Neural cell (in vitro differentiated cells): ENCODE measurements around the gene PSMA8.

Experiments used
- CTCF ChIP-seq: fragments of 450-650 bp; IDR thresholded peaks from 2 replicates; pipeline ENCODE4 v1.5.1; 2014; ENCODE audit warnings: antibody characterized with exemption, mild to moderate bottlenecking, moderate library complexity; ENCODE audit not compliant: poor library complexity, severe bottlenecking
- EP300 ChIP-seq: fragments of 450-650 bp; conservative IDR thresholded peaks from 2 replicates; pipeline ENCODE4 v1.6.1; 2014; ENCODE audit warnings: antibody characterized with exemption, mild to moderate bottlenecking, moderate library complexity; ENCODE audit not compliant: poor library complexity, severe bottlenecking
- EZH2 ChIP-seq: fragments of 200-600, 300-800 bp; shearing (Covaris generic), sonication (generic); IDR thresholded peaks from 2 replicates; pipeline ENCODE4 v1.6.1; 2014; ENCODE audit warnings: antibody characterized with exemption, low read length, borderline replicate concordance, mild to moderate bottlenecking; ENCODE audit not compliant: insufficient read depth, poor library complexity, severe bottlenecking
- POLR2AphosphoS5 ChIP-seq: IDR thresholded peaks from 2 replicates; pipeline ENCODE4 v1.6.1; 2012
- SMC3 ChIP-seq: fragments of 450-650 bp; conservative IDR thresholded peaks from 2 replicates; pipeline ENCODE4 v1.6.1; 2014; ENCODE audit warnings: antibody characterized with exemption, mild to moderate bottlenecking, moderate library complexity; ENCODE audit not compliant: poor library complexity
- TAF1 ChIP-seq: IDR thresholded peaks from 2 replicates; pipeline ENCODE4 v1.6.1; 2012; ENCODE audit warnings: low read depth
- TF ChIP-seq, protein P1 (sequence below): IDR thresholded peaks from 2 replicates; pipeline ENCODE4 v1.6.1; 2012; ENCODE audit warnings: borderline replicate concordance

DNA sequence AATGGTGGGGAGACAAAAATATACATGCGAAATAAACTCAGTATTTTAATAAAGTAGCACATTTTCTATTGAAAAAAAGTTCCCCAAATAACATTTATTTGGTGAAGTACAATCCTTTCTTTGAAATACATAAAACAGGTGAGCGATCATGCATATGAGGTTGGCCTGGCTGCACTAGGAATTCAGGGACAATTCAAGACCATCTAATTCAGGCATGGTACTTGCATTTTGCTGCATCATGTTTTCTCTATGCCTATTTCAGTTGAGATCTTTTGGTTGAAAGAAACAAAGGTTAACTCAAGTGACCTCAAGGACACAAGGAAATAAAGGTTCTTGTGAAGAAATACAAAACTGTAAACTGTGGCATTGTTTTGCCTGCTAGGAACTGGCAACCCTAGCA is 72.8 kb downstream of the PSMA8 start:
- TF ChIP-seq CTCF, result no peak
- TF ChIP-seq EZH2, result no peak
- TF ChIP-seq, protein P1, sequence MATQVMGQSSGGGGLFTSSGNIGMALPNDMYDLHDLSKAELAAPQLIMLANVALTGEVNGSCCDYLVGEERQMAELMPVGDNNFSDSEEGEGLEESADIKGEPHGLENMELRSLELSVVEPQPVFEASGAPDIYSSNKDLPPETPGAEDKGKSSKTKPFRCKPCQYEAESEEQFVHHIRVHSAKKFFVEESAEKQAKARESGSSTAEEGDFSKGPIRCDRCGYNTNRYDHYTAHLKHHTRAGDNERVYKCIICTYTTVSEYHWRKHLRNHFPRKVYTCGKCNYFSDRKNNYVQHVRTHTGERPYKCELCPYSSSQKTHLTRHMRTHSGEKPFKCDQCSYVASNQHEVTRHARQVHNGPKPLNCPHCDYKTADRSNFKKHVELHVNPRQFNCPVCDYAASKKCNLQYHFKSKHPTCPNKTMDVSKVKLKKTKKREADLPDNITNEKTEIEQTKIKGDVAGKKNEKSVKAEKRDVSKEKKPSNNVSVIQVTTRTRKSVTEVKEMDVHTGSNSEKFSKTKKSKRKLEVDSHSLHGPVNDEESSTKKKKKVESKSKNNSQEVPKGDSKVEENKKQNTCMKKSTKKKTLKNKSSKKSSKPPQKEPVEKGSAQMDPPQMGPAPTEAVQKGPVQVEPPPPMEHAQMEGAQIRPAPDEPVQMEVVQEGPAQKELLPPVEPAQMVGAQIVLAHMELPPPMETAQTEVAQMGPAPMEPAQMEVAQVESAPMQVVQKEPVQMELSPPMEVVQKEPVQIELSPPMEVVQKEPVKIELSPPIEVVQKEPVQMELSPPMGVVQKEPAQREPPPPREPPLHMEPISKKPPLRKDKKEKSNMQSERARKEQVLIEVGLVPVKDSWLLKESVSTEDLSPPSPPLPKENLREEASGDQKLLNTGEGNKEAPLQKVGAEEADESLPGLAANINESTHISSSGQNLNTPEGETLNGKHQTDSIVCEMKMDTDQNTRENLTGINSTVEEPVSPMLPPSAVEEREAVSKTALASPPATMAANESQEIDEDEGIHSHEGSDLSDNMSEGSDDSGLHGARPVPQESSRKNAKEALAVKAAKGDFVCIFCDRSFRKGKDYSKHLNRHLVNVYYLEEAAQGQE, result no peak
- no peak for TF ChIP-seq EP300
- TF ChIP-seq TAF1, result no peak
- no peak for TF ChIP-seq POLR2AphosphoS5
- no peak for TF ChIP-seq SMC3
